Natural killer cell (primary cell): ENCODE data around the gene ART5. TPM values are rescaled to one million over a fixed set of nuclear protein-coding genes. Genes with fewer than 3 reads are reported as not detected.

Source experiments
- ATAC-seq, 3 donors: fragments of 150-1000 bp in 2 of 3; fragments of 200-7000 bp in 1 of 3; cut with Tn5 transposase; 1 replicate in 1 of 3; 2 replicates in 2 of 3; pipeline ENCODE4 v1.10.0; 2021; ENCODE audit warnings: mild to moderate bottlenecking in 2 of 3, moderate library complexity in 2 of 3
- DNase-seq, 2 donors: peaks; one replicate each; pipeline versions ENCODE4 v3.0.0 to v3.0.0-alpha.2; 2013 to 2021; ENCODE audit warnings: mixed read lengths in 1 of 2
- H3K27ac ChIP-seq: one replicate; pipeline ENCODE4 v1.5.1; 2013; ENCODE audit warnings: mild to moderate bottlenecking, low read length
- H3K27me3 ChIP-seq: one replicate; pipeline ENCODE4 v1.6.1; 2013; ENCODE audit warnings: low read length; ENCODE audit not compliant: control insufficient read depth, insufficient read depth
- H3K36me3 ChIP-seq: one replicate; pipeline ENCODE4 v1.6.1; 2013; ENCODE audit warnings: low read length; ENCODE audit not compliant: control insufficient read depth, insufficient read depth
- H3K4me1 ChIP-seq: one replicate; pipeline ENCODE4 v1.6.1; 2013; ENCODE audit warnings: low read length; ENCODE audit not compliant: control insufficient read depth, insufficient read depth
- H3K4me3 ChIP-seq: one replicate; pipeline ENCODE4 v1.5.1; 2013; ENCODE audit warnings: low read length
- H3K9me3 ChIP-seq: one replicate; pipeline ENCODE4 v1.6.1; 2013; ENCODE audit warnings: low read length; ENCODE audit not compliant: control insufficient read depth, insufficient read depth
- H3K27ac Mint-ChIP-seq, 2 donors: one replicate each; pipeline ENCODE4 v1.8.0; 2022; ENCODE audit warnings: mild to moderate bottlenecking in 2 of 2, mixed read lengths in 2 of 2, moderate library complexity in 1 of 2
- H3K27me3 Mint-ChIP-seq, 2 donors: one replicate each; pipeline ENCODE4 v1.8.0; 2022; ENCODE audit warnings: low read depth in 2 of 2, mixed read lengths in 2 of 2
- H3K36me3 Mint-ChIP-seq: one replicate; pipeline ENCODE4 v1.8.0; 2022; ENCODE audit warnings: mixed read lengths
- H3K4me1 Mint-ChIP-seq, 2 donors: one replicate each; pipeline ENCODE4 v1.8.0; 2022; ENCODE audit warnings: mixed read lengths in 2 of 2
- H3K4me3 Mint-ChIP-seq: one replicate; pipeline ENCODE4 v1.8.0; 2022; ENCODE audit warnings: mild to moderate bottlenecking, moderate library complexity, mixed read lengths
- H3K9me3 Mint-ChIP-seq, 2 donors: one replicate each; pipeline ENCODE4 v1.8.0; 2022; ENCODE audit warnings: mixed read lengths in 2 of 2
- WGBS: methylation state at CpG from one replicate; pipeline ENCODE4 v1.1.7; 2013; ENCODE audit warnings: missing lambda C conversion rate; ENCODE audit not compliant: insufficient coverage; 5-methylcytosine and 5-hydroxymethylcytosine counted together
- intact Hi-C: fragments of 100-400 bp; cut with micrococcal nuclease; formaldehyde crosslinking; loops from one replicate; pipeline ENCODE4 v1.14.2; 2022
- total RNA-seq, 4 donors: library from RNA; stranded (reverse); fragments of 120-200 nt in 1 of 4; gene quantifications; one replicate each; pipeline versions ENCODE4 v1.2.3 to v1.2.4, GENCODE V29; 2013 to 2022
- TF ChIP-seq, protein P1 (sequence below): fragments of 200-600 bp; IDR thresholded peaks from one replicate; pipeline ENCODE4 v1.8.0; 2022; ENCODE audit warnings: antibody characterized with exemption

Gene ART5
- total RNA-seq, 3 donors from 2014 or later (not counting 1 experiment from before 2014, with no cell fraction given) = not detected

DNA sequence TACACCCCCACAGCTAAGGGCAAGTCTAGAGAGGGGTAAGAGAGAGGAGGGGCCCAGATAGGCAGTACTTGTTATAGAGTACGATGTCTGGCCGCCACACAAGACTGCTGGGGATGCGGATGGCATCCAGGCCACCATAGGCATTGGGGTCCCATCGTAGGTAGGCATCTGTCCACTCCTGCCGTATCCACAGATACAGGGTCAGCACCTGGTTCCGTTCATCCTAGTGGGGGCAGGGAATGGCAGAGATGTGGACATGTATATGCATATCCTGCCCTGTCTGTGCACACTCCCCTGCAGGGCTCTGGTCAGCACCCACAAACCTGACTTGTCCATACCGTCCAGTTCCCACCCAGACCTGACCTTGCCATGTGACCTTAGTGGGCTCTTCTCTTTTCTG is 27.3 kb upstream of the ART5 start:
- Mint-ChIP-seq H3K4me3 (no peak overlapping the region), H3K9me3 (no peaks in the 10 kb centered on the region), H3K36me3 (peaks cover 14% of the 10 kb centered on the region), H3K27me3 (no peaks in the 10 kb centered on the region), H3K4me1 (no peaks in the 10 kb centered on the region), H3K27ac (no peak overlapping the region)
- 96% methylated on average over 7 of the region's 7 CpGs for WGBS
- Histone ChIP-seq H3K27ac (no peak overlapping the region), H3K36me3 (peaks cover 50% of the 10 kb centered on the region), H3K4me3 (no peak overlapping the region), H3K27me3 (no peaks in the 10 kb centered on the region), H3K9me3 (no peaks in the 10 kb centered on the region), H3K4me1 (no peaks in the 10 kb centered on the region)
- intact Hi-C loops = no loop called here
- ATAC-seq (no peak), DNase-seq (no peak)
- TF ChIP-seq, protein P1, sequence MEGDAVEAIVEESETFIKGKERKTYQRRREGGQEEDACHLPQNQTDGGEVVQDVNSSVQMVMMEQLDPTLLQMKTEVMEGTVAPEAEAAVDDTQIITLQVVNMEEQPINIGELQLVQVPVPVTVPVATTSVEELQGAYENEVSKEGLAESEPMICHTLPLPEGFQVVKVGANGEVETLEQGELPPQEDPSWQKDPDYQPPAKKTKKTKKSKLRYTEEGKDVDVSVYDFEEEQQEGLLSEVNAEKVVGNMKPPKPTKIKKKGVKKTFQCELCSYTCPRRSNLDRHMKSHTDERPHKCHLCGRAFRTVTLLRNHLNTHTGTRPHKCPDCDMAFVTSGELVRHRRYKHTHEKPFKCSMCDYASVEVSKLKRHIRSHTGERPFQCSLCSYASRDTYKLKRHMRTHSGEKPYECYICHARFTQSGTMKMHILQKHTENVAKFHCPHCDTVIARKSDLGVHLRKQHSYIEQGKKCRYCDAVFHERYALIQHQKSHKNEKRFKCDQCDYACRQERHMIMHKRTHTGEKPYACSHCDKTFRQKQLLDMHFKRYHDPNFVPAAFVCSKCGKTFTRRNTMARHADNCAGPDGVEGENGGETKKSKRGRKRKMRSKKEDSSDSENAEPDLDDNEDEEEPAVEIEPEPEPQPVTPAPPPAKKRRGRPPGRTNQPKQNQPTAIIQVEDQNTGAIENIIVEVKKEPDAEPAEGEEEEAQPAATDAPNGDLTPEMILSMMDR = no peak

DNA sequence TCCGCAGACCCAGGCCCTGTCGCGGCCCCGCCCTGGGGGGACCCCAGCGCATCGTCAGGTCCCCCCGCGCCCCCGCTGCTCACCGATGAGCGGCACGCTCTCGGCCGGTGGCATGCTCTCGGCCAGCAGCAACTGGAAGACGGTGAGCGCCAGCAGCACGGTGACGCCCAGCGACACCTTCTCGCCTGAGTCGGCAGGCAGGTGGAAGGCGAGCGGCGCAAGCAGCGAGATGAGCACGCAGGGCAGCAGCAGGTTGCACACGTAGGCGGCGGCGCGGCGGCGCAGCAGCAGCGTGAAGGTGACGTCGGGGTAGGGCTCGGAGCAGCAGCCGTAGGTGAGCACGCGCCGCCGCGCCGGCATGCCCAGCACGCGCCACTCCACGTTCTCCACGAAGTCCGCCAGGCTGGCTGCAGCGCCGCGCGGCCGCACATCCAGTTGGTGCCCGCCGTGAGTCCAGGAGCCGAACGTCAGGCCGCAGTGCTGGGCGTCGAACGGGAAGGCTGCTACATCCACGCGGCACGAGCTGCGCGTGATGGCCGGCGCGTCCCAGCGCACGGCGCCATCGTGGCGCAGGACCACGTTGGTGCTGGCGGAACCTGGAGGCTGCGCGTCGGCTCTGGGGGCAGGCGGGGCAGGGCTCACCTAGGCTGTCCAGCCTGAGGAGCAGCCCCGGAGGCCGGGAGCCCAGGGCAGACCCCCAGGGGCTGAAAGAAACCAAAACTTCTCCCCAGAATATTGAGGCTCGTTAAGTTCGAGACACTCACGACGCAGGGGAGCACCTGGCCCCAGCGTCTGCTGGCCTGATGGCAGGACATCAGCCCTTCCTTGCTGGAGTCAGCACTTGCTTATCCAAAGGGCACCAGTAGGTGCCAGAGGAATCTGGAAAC is 25.6 kb upstream of the ART5 start:
- Histone ChIP-seq H3K27me3 (no peaks in the 10 kb centered on the region), H3K36me3 (peaks cover 41% of the 10 kb centered on the region), H3K4me3 (no peak overlapping the region), H3K4me1 (no peaks in the 10 kb centered on the region), H3K9me3 (no peaks in the 10 kb centered on the region), H3K27ac (no peak overlapping the region)
- Mint-ChIP-seq H3K4me1 (no peaks in the 10 kb centered on the region), H3K9me3 (no peaks in the 10 kb centered on the region), H3K27ac (no peak overlapping the region), H3K27me3 (no peaks in the 10 kb centered on the region), H3K4me3 (no peak overlapping the region), H3K36me3 (peaks cover 14% of the 10 kb centered on the region)
- DNase-seq (no peak), ATAC-seq (no peak)
- intact Hi-C loops = no loop called here
- TF ChIP-seq, protein P1 = no peak
- WGBS = 98% methylated on average over 89 of the region's 89 CpGs

DNA sequence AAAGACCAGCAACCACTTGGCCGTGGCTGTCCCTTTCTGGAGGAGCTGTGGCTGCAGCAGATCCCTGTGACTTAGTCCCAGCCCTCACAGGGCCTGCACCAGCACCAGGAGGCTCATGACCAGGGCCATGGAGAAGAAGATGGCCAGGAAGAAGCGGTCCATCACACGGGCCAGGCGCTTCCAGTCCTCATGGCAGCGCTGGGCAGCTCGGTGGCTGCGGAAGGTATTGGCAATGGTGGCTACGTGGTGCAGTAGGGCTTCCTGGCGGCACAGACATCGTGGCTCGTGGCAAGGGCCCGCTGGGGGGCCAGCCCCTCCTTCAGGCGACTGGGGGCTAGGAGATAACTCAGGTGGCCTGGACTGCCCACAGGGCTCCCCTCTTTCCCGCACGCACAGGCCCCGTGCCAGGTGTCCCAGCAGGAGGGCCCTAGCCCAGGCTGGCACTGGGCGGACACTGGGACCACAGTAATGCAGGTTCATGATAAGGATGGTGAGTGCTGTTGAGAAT is 24.3 kb upstream of the ART5 start:
- no peaks in the 10 kb centered on the region for H3K9me3 Mint-ChIP-seq
- intact Hi-C loops = no loop called here
- Histone ChIP-seq H3K36me3 (peaks cover 30% of the 10 kb centered on the region), H3K27ac (no peak overlapping the region), H3K9me3 (no peaks in the 10 kb centered on the region), H3K4me1 (no peaks in the 10 kb centered on the region), H3K4me3 (no peak overlapping the region), H3K27me3 (no peaks in the 10 kb centered on the region)
- H3K36me3 Mint-ChIP-seq = peaks cover 14% of the 10 kb centered on the region
- WGBS = 92% methylated on average over 17 of the region's 17 CpGs
- DNase-seq = no peak
- no peaks in the 10 kb centered on the region for H3K27me3 Mint-ChIP-seq
- no peak overlapping the region for H3K4me3 Mint-ChIP-seq
- H3K4me1 Mint-ChIP-seq = no peaks in the 10 kb centered on the region
- TF ChIP-seq, protein P1 = no peak
- no peak overlapping the region for H3K27ac Mint-ChIP-seq
- no peak for ATAC-seq
